ENCODE measurements around the gene GPRC5B. TPM values are rescaled to one million over a fixed set of nuclear protein-coding genes. Genes with fewer than 3 reads are reported as not detected.

GPRC5B gene
- total and polyA plus RNA-seq, 2 donors (not counting 1 experiment from before 2014, with no cell fraction given): 4.3 to 4.5 TPM

DNA sequence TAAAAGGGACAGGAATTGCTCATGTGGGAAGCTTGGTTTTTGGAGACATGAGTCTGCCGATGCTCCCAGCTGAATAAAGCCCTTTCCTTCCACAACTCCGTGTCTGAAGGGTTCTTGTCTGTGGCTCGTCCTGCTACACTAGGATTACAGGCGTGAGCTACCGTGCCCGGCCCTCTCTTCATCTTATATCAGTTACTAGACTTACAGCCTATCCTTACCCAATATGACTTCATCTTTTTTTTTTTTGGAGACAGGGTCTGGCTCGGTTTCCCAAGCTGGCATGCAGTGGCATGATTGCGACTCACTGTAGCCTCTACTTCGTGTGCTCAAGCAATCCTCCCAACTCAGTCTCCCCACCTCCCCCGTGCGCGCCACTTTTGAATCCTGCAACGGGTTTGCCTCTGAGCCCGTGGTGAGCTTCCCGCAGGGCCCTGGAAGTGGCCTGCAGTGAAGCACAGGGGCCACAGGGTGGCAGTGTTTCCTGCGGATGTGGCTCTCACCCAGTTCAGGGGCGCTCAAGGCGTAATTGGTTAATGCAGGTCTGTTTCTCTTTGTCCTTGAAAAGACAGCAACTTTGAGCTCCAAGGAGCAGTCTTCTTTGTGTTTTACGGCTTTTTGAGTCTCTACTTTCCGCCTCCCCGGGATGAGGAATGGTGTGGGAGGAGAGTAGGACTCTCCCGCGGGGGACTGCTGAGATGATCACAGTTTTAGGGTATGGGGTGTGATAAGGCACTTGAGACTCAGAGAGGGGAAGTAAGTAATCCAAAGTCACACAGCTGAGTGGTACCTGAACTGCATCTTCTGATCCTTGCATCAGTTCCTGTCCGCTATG lies 22.7 kb upstream of the GPRC5B start:
- Histone ChIP-seq H2AFZ (ENCODE audit: low read length) (no peak overlapping the region), H3K27me3 (ENCODE audit: control insufficient read depth, insufficient read depth, low read length) (no peaks in the 10 kb centered on the region), H3K4me2 (ENCODE audit: extremely low read depth, insufficient read depth, low read length) (no peak overlapping the region), H3K4me3 (replicated peaks in 1 of 4; ENCODE audit: control extremely low read depth in 1 of 4, insufficient read depth in 1 of 4, low read depth in 3 of 4, low read length in 4 of 4) (peak overlapping the region in 2 of 4 experiments; percentile 11 to 29), H3K9me3 (ENCODE audit: control insufficient read depth, insufficient read depth, low read depth, low read length) (no peaks in the 10 kb centered on the region), H3K36me3 (ENCODE audit: control insufficient read depth, insufficient read depth, low read length) (no peaks in the 10 kb centered on the region), H3K9ac (ENCODE audit: insufficient read depth, low read length) (no peak overlapping the region), H3K4me1 (ENCODE audit: control insufficient read depth, extremely low read depth, insufficient read depth, low read length) (no peaks in the 10 kb centered on the region), H3K27ac (ENCODE audit: insufficient read depth, low read length) (no peak overlapping the region), H3K79me2 (ENCODE audit: control insufficient read depth, insufficient read depth, low read length) (no peaks in the 10 kb centered on the region), H4K20me1 (ENCODE audit: control insufficient read depth, extremely low read depth, insufficient read depth, low read length) (no peaks in the 10 kb centered on the region)
- TF ChIP-seq, protein P1, sequence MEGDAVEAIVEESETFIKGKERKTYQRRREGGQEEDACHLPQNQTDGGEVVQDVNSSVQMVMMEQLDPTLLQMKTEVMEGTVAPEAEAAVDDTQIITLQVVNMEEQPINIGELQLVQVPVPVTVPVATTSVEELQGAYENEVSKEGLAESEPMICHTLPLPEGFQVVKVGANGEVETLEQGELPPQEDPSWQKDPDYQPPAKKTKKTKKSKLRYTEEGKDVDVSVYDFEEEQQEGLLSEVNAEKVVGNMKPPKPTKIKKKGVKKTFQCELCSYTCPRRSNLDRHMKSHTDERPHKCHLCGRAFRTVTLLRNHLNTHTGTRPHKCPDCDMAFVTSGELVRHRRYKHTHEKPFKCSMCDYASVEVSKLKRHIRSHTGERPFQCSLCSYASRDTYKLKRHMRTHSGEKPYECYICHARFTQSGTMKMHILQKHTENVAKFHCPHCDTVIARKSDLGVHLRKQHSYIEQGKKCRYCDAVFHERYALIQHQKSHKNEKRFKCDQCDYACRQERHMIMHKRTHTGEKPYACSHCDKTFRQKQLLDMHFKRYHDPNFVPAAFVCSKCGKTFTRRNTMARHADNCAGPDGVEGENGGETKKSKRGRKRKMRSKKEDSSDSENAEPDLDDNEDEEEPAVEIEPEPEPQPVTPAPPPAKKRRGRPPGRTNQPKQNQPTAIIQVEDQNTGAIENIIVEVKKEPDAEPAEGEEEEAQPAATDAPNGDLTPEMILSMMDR (conservative IDR thresholded peaks at IDR 0.05 in 1 of 2, IDR thresholded peaks at IDR 0.05 in 1 of 2; ENCODE audit: low read depth in 1 of 2, low read length in 2 of 2): peak; percentile 98
- TF ChIP-seq EZH2 (IDR thresholded peaks at IDR 0.05; ENCODE audit: low read length, missing control alignments): no peak
- peak; percentile 47 to 68 for DNase-seq (ENCODE audit: low read depth in 2 of 2)

DNA sequence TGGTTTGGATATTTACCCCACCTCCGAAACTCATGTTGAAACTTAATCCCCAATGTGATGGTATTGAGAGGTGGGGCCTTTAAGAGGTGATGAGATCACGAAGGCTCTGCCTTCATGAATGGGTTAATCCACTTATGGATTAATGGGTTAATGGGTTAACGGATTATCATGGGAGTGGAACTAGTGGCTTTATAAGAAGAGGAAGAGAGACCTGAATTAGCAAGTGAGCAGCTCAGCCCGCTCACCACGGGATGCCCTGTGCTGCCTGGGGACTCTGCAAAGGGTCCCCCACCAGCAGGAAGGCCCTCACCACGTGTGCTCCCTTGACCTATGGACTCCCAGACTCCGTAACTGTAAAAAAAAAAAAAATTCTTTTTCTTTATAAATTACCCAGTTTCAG lies 16.5 kb upstream of the GPRC5B start:
- H3K4me1 ChIP-seq (ENCODE audit: control insufficient read depth, extremely low read depth, insufficient read depth, low read length): no peaks in the 10 kb centered on the region
- H3K79me2 ChIP-seq (ENCODE audit: control insufficient read depth, insufficient read depth, low read length): no peaks in the 10 kb centered on the region
- H3K27me3 ChIP-seq (ENCODE audit: control insufficient read depth, insufficient read depth, low read length): no peaks in the 10 kb centered on the region
- TF ChIP-seq, protein P1 (conservative IDR thresholded peaks at IDR 0.05 in 1 of 2, IDR thresholded peaks at IDR 0.05 in 1 of 2; ENCODE audit: low read depth in 1 of 2, low read length in 2 of 2): no peak
- no peak for TF ChIP-seq EZH2 (IDR thresholded peaks at IDR 0.05; ENCODE audit: low read length, missing control alignments)
- no peak for DNase-seq (ENCODE audit: low read depth in 2 of 2)
- H3K4me2 ChIP-seq (ENCODE audit: extremely low read depth, insufficient read depth, low read length): no peak overlapping the region
- no peak overlapping the region for H3K9ac ChIP-seq (ENCODE audit: insufficient read depth, low read length)
- no peaks in the 10 kb centered on the region for H3K36me3 ChIP-seq (ENCODE audit: control insufficient read depth, insufficient read depth, low read length)
- H2AFZ ChIP-seq (ENCODE audit: low read length): no peak overlapping the region
- H3K9me3 ChIP-seq (ENCODE audit: control insufficient read depth, insufficient read depth, low read depth, low read length): no peaks in the 10 kb centered on the region
- no peak overlapping the region for H3K4me3 ChIP-seq (replicated peaks in 1 of 4; ENCODE audit: control extremely low read depth in 1 of 4, insufficient read depth in 1 of 4, low read depth in 3 of 4, low read length in 4 of 4)
- no peak overlapping the region for H3K27ac ChIP-seq (ENCODE audit: insufficient read depth, low read length)
- no peaks in the 10 kb centered on the region for H4K20me1 ChIP-seq (ENCODE audit: control insufficient read depth, extremely low read depth, insufficient read depth, low read length)

DNA sequence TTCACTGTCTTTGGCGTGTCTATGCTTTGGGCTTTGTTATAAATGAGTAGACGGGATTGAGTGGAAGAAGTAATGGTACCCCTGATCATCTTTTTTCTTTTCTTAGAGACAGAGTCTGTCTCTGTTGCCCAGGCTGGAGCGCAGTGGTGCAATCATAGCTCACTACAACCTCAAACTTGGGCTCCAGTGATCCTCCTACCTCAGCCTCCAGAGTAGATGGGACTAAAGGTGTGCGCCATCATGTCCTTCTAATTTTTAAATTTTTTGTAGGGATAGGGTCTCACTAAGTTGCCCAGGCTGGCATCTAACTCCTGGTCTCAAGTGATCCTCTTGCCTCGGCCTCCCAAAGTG lies 14.9 kb upstream of the GPRC5B start:
- no peaks in the 10 kb centered on the region for H3K36me3 ChIP-seq (ENCODE audit: control insufficient read depth, insufficient read depth, low read length)
- TF ChIP-seq, protein P1 (conservative IDR thresholded peaks at IDR 0.05 in 1 of 2, IDR thresholded peaks at IDR 0.05 in 1 of 2; ENCODE audit: low read depth in 1 of 2, low read length in 2 of 2): no peak
- no peak for TF ChIP-seq EZH2 (IDR thresholded peaks at IDR 0.05; ENCODE audit: low read length, missing control alignments)
- no peak overlapping the region for H2AFZ ChIP-seq (ENCODE audit: low read length)
- no peaks in the 10 kb centered on the region for H3K27me3 ChIP-seq (ENCODE audit: control insufficient read depth, insufficient read depth, low read length)
- no peaks in the 10 kb centered on the region for H3K79me2 ChIP-seq (ENCODE audit: control insufficient read depth, insufficient read depth, low read length)
- H3K9ac ChIP-seq (ENCODE audit: insufficient read depth, low read length): no peak overlapping the region
- no peak overlapping the region for H3K4me2 ChIP-seq (ENCODE audit: extremely low read depth, insufficient read depth, low read length)
- no peaks in the 10 kb centered on the region for H3K9me3 ChIP-seq (ENCODE audit: control insufficient read depth, insufficient read depth, low read depth, low read length)
- no peak overlapping the region for H3K4me3 ChIP-seq (replicated peaks in 1 of 4; ENCODE audit: control extremely low read depth in 1 of 4, insufficient read depth in 1 of 4, low read depth in 3 of 4, low read length in 4 of 4)
- H3K4me1 ChIP-seq (ENCODE audit: control insufficient read depth, extremely low read depth, insufficient read depth, low read length): no peaks in the 10 kb centered on the region
- H3K27ac ChIP-seq (ENCODE audit: insufficient read depth, low read length): no peak overlapping the region
- H4K20me1 ChIP-seq (ENCODE audit: control insufficient read depth, extremely low read depth, insufficient read depth, low read length): no peaks in the 10 kb centered on the region
- no peak for DNase-seq (ENCODE audit: low read depth in 2 of 2)
